ENCODE data around the gene CITED2.
A peak's percentile ranks its signal among the peaks of the same experiment; 100 is the strongest.
"Not testable (repeated sequence)": the region's sequence is repeated elsewhere in the genome, so short reads cannot be mapped to it uniquely, and the experiment has no call there.

CITED2 gene

GRCh38 chr6:139364302-139364981, 10.0 kb downstream of the CITED2 start:
- DNase-seq (ENCODE audit: low read depth), result no peak

DNA sequence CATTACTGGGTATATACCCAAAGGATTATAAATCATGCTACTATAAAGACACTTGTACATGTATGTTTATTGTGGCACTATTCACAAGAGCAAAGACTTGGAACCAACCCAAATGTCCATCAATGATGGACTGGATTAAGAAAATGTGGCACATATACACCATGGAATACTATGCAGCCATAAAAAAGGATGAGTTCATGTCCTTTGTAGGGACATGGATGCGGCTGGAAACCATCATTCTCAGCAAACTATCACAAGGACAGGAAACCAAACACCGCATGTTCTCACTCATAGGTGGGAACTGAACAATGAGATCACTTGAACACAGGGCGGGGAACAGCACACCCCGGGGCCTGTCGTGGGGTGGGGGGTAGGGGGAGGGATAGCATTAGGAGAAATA, 10.7 kb downstream of the CITED2 start:
- not testable (repeated sequence) for DNase-seq (ENCODE audit: low read depth)

GRCh38 chr6:139363123-139363522, 11.3 kb downstream of the CITED2 start:
- DNase-seq (ENCODE audit: low read depth), result not testable (repeated sequence)

GRCh38 chr6:139361211-139361610, 13.2 kb downstream of the CITED2 start:
- DNase-seq (ENCODE audit: low read depth), result no peak

DNA sequence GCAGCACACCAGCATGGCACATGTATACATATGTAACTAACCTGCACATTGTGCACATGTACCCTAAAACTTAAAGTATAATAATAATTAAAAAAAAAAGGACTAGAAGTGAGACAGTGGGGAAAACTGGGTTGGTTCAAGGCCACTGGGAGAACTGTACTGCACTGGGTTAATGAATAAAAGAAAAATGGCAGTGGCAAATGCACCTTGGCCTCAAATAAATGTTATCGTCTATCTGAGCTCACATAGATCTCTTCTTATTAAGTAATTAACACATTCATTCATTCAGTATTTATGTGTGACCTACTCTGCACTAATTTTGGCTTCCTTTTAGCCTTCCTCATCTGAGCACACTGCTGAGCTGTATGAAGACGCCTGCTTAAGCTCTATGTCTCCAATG, 17.5 kb downstream of the CITED2 start:
- DNase-seq (ENCODE audit: low read depth), result no peak

- DNase-seq (ENCODE audit: low read depth), result no peak
These were observed 18.5 kb downstream of the CITED2 start for GRCh38 chr6:139355777-139356445.

- DNase-seq (ENCODE audit: low read depth), result no peak
These were observed 19.3 kb downstream of the CITED2 start for GRCh38 chr6:139355172-139355571.

DNA sequence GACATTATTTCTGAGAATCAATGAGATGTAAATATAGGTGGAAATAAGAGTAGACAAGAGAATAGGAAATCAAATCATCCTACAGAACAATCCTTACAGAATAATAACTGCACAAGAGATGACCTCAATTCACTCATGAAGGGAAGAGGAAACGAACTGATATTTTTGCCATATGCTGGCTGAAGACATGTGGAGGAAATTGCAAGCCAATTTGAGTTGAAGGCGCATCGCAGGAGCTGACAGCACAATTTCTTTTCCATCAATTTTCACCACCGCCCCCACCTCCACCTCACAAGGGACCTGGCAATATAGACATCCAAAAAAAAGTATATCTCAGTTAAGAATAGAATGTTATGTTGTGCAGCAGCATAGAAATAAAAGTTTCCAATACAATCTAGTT, 20.3 kb downstream of the CITED2 start:
- no peak for DNase-seq (ENCODE audit: low read depth)

- DNase-seq (ENCODE audit: low read depth), result no peak
These were observed 24.9 kb downstream of the CITED2 start for GRCh38 chr6:139349464-139350020.

- DNase-seq (ENCODE audit: low read depth), result no peak
These were observed 28.1 kb downstream of the CITED2 start for GRCh38 chr6:139346392-139346791.

DNA sequence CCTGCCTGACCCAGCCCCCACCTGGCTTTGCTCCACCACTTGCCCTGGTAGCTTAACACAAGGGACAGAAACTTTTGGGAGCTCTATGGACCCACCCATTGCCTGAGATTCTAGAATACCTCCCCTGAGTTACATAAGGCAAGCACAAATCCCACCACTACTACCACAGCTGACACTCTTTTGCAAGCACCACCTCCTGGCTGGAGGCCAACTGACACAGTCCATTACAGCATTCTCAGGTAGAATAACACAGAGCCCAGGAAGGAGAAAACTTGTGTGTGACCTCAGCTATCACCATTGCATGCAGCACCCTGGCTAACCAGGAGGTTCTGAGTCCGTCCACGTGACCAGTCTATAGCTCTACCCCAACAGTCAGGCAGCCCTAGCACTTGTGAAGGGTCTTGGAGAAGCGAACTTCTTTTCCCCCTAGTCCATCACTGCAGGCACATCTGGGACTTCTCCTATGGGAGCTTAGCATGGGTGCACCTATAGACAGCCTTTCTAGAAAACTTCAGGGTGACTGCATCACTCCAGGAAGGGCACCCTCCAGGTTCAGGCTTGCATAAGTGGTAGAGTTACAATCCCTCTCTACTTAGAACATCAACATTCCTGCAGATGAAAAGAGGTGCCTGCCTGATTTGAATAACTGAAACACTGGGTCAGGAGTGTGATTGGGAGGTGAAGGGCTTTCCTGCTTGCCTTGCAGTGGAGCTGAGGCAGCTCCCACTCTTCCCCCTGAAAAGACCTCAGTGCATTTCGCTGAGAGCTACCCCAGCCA, 30.1 kb downstream of the CITED2 start:
- DNase-seq (ENCODE audit: low read depth), result no peak

DNA sequence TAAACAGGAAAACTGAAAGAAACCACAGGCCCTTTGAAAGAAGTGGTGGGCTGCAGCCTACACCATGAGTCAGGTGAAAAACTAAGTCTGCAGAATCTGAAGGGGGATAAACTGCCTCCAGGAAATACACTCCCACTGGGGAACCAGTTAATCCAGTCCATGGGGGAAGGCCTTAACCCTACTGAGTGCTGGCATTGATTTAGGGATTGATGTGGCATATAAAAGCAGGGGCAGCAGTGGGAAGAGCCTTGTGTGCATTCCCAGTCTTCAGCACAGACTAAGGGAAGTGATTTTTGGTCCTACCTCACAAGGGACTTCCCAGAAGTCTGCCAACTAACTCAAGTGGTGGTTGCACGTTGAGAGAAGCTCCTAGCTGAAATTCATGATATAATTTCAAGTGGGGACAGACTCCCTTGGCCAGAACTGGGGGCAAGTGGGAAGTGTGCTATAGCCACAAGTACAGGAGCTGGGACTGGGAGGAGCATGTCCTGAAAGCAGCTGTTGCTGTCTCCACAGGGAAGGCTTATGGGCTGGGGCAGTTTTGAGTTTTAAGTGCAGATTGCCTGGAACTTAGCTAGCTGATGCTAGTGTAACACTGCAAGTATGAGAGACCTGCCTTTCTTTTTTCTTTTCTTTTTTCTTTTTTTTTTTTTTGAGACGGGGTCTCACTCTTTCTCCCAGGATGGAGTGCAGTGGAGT, 31.2 kb downstream of the CITED2 start:
- no peak for DNase-seq (ENCODE audit: low read depth)

DNA sequence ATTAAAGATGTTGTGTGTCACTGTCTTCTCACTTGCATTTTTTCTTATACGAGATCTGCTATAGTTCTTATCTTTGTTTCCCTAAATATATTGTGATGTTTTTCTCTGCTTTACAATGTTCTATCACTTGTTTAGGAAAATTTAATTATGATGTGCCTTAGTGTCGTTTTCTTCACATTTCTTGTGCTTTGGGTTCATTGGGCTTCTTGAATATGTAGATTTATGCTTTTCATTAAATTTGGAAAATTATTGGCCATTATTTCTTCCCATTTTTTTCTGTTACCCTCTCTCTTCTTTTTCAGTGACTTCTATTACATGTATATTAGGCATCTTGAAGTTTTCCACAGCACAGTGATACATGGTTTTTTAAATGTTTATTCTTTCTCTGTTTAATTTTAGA, 33.4 kb downstream of the CITED2 start:
- DNase-seq (ENCODE audit: low read depth), result no peak

DNA sequence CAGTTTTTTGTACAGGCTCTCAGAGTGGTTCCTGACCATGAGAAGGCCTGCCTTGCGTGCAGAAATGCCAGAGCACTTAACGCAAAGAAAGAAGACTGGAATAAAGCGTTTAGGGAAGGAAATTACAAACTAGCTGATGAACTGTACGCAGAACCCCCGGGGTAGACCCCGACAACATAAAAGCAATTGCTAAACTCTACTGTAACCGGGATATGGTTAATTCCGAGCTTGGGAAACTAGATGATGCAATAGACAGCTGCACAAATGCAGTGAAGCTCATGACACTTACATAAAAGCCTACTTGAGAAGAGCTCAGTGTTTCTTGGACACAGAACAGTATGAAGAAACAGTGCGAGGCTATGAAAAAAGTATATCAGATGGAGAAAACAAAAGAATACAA, 35.7 kb downstream of the CITED2 start:
- DNase-seq (ENCODE audit: low read depth), result peak; percentile 57

GRCh38 chr6:139337830-139338229, 36.6 kb downstream of the CITED2 start:
- DNase-seq (ENCODE audit: low read depth), result no peak

DNA sequence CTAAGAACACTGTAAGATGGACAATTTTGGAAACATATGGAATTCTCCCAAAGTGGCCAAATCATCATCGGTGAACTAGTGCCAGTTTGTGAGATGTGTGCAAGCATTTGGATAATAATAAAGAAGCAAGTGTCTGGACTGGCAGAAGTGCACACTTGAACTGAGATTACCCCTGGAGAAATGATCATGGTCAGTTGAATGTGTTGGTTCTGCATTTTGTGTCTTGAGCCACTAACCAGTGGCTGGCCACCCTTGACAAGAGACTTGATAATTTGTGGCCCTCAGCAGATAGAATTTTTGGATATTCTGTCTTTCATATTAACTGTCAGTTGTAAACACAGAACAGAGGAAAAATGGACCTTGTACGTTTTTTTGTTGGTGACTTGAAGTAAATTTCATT, 37.4 kb downstream of the CITED2 start:
- no peak for DNase-seq (ENCODE audit: low read depth)

- no peak for DNase-seq (ENCODE audit: low read depth)
These were observed 38.0 kb downstream of the CITED2 start for GRCh38 chr6:139336488-139336887.

GRCh38 chr6:139335447-139336210, 38.8 kb downstream of the CITED2 start:
- DNase-seq (ENCODE audit: low read depth), result no peak

- DNase-seq (ENCODE audit: low read depth), result peak; percentile 95
These were observed 39.5 kb downstream of the CITED2 start for GRCh38 chr6:139334806-139335446.

GRCh38 chr6:139330826-139331500, 43.5 kb downstream of the CITED2 start:
- no peak for DNase-seq (ENCODE audit: low read depth)
